GM18867 (cell line): ENCODE measurements around the gene TXN2.

Source experiments
- ATAC-seq: cut with Tn5 transposase; IDR thresholded peaks from one replicate; pipeline ENCODE4 v1.9.1; 2021; ENCODE audit warnings: mild to moderate bottlenecking, moderate library complexity; ENCODE audit not compliant: unreplicated experiment

The TXN2 gene

DNA sequence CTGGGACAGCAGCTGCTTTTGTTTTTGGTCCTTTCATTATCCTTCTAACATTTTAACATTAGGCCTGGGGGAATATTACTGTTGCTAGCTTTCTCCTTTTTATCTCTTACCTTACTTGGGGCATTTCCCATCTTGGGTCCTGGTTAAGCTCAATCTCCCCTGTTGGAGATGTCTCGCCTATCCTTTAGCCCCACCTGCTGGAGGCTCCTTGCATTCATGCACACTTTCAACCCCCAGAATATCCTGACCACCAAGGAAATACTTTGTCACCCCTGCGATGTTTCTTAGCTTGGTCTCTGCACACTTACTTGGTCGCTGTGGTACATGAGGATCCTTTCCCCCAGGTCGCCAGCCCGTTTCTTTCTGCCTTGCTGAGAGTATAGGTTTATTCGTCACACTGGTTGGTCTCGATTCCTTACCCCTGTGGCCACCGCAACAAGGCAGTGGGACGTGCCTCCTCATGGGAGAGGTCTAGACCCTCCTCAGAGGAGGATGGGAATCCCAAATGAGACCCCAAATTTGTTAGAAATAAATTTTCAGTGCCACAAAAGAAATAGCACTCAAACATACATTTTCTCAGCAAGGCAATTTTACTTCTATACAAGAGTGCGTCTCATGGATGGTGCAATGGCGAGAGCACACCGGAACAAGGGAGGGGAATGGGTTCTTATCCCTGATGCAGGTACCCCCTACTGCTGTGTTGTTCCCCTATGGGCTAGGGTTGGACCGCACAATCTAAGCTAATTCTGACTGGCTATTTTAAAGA, 5.4 kb upstream of the TXN2 start:
- no peak for ATAC-seq

DNA sequence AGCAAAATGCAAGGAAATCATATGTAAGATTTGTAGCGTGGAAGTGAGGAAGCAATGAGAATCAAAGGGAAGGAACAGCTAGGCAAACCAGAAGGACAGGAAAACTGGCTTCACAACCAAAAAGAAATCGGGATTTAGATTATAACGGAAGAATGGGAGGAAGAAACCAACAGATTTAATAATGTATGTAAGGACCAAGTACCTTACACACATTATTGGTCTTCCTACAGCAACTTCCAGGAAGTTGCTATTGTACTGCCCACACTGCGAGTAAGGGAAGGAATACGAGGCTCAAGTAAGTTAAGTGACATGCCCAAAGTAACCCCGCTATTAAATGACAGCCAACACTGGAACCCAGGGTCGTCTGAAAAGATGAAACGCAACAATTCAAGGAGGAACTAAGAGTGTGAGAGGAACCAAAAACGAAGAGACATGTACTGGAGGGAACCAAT, 473 bp downstream of the TXN2 start:
- no peak for ATAC-seq

DNA sequence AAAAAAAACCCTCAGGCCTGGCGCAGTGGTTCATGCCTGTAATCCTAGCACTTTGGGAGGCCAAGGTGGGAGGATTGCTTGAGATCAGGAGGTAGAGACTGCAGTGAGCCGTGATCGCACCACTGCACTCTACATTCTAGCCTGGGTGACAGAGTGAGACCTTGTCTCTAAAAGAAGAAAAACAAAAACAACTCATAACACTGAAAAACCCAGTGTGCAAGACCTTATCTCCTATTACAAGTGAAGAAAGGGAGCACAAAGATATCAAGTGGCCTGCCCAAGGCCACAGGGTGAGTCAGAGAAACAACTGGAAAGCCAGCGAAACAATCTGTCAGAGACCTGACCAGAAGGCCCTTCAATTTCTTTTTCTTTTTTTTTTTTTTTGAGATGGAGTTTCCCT, 2.5 kb downstream of the TXN2 start:
- ATAC-seq = no peak

DNA sequence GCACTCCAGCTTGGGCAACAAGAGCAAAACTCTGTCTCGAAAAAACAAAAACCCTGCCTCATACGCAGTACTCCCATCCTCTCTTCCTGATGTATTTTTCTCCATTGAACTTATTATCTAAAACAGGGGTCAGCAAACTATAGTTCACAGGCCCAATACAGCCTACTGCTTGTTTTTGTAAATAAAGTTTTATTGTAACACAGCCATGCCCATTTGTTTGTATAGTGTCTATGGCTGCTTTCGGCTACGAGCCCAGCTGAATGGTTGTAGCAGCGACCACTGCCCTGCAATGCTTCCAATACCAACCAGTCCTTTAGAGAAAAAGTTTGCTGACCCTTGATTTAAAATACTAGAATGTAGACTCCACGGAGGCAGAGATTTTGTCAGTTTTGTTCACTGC, 6.1 kb downstream of the TXN2 start:
- no peak for ATAC-seq

DNA sequence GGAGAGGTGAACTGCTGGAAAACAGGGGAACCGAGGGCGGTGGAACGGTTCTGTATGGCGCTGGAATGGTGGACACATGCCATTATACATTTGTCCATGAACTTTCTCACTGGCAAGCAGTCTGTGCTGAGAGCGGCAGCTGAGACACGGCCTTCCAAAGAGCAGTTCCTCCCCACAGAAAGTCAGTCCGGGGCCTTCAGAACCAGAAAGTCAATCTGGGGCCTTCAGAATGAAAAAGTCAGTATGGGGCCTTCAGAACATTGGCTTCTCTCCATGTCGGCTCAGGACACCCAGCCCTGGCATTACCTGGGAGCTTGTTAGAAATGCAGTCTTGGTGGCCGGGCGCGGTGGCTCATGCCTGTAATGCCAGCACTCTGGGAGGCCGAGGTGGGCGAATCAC, 8.8 kb downstream of the TXN2 start:
- no peak for ATAC-seq

DNA sequence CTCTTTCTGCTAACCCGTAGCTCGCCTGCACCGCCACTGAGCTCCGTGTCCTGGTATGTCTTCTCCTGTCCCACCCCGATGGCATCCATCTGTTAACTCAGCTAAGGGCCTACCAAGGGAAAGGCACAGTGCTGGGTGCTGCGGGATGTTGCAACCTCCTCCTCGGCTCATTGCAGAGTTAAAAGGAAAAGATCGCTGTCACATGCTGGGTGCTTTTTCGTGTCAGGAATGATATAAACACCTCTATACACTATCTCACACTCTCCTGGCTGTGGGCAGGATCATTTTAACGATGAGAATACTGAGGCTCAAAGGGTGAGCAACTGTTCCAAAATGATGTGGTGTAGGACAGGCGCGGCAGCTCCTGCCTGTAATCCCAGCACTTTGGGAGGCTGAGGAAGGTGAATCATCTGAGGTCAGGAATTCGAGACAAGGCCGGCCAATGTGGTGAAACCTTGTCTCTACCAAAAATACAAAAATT, 10.1 kb downstream of the TXN2 start:
- ATAC-seq = no peak

DNA sequence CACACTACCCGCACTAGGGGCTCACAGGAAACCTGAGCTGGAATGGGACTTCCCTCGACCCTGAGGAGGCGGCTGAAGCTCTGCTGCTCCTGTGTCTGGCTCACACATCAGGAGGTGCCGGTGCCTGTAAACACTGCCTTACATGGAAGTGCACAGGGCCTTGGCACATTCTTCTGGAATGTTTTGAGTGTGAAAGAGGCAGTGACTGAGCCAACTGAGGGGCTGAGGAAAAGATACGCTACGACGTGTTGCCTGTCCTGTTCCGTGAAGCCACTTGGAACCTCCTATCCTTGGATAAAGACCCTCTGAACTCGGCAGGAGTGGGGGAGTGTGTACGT, 10.5 kb downstream of the TXN2 start:
- no peak for ATAC-seq

DNA sequence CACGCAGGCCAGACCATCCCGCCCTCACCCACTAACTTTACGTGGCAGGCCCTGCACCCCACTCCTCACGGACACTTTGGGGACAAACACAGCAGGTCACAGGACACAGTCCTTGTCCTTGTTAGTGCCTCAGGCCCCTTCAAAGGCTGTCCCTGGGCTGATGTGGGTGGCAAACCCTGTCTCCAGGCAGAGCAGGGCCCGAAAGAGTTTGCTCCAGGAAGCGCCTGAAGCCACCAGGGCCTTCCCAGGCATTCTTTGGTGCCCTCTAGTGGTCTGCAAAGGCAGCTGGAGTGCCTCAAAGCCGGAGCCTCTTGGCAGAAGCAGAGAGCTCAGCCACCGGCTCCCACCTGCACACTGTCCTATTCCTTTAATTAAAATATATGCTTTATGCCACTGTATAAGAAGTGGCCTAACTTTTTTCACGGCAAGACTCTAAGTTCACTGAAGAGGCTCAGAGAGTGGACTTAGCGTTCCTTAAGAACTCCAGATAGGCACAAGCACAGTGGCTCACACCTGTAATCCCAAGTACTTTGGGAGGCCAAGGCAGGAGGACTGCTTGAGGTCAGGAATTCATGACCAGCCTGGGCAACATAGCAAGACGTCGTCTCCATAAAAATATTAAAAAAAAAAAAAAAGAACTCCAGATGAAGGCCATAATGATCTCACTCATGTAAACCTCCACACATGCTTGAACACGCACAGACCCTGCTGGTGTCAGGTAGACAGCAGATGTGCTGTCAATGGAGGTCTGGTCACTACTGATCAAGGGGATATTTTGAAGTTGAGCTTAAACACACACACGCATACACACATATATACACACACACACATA, 11.1 kb downstream of the TXN2 start:
- ATAC-seq = no peak

DNA sequence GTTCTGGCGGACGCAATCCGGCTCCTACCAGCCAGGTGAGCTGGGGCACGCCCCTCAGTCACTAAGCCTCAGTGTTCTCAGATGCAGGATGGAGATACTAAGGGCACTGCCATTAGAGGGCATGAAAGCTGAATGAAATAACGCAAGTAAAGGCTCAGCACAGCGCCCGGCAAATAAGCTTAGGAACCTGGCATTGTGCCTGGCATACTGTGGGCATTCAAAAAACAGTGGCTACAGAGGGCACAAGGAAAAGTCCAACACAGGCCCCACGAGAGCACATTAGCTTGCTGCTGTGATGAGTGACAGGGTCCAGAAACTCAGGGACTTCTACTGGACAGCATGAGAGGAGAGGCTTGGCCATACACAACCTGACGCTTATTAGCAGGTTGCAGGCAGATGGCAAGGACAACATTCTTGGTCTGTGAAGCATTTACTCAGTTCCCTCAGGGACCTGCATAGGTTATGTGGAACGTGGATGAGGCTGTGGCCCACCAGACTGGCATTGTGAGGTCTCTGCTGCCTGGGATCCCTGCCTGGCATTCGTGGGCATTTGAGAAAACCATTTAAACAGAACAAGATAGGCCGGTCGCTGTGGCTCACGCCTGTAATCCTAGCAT, 12.2 kb downstream of the TXN2 start:
- no peak for ATAC-seq

DNA sequence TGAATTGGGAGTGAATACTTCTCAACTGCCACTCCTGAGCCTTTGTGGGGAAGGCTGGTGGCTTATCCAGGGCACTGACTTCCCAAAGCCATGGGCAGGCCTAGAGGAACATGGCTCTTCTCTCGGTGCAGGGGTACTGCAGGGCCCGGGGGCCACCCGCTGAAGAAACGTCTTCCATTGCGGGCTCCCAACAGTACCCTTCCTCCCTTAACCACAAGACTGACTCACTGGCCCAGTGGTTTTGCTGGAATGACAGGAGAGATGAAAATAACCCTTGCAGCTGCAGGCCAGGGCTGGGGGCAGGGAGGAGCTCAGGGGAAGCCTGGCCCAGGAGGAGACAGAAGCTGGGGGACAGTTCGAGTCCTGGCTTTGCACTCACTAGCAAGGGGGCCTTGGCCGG, 13.5 kb downstream of the TXN2 start:
- no peak for ATAC-seq

DNA sequence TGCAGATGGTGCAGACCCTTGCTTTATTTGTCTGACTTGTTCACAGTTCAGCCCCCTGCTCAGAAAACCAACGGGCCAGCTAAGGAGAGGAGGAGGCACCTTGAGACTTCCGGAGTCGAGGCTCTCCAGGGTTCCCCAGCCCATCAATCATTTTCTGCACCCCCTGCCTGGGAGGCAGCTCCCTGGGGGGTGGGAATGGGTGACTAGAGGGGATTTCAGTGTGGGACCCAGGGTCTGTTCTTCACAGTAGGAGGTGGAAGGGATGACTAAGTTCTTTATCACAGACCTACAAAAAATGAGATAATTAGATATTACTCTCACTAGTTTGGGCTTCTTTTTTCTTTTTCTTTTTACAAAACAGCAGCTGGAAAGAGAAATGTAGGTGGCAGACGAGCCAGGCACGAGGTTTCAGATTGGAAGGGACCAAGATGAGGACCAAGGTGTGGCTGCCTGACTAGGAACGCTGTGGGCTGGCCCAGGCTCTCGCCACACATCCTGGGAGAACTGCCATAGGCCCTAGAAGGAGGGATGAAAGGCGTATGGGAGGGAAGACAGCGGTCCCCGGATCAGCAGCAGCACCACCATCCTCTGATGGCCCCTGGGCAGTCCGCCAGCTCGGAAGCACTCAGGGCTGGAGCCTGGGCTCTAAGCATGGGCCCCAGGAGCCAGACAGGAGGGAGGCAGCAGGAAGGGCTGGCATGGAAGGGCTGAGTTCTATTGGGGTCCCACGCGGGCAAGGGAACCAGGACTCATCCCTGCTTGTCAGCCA, 14.2 kb downstream of the TXN2 start:
- no peak for ATAC-seq

DNA sequence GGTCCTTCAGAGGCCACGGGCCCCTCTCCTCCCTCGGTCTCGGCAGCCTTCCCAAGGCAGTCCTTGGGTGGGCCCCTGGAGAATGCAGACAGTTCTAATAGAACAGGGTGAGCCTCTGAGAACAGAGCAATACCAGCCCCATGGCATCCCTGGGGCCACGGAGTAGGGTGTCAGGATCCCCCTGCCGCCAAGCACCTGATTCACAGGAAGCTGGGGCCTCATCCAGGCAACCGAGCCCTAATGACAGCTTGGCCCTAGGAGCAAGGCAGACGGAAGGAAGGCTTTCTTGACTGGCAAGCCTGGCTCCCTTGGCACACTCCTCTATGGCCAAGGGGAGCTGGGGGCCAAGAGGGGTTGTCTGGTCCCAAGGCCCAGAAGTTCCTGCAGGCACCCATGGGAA, 15.2 kb downstream of the TXN2 start:
- ATAC-seq = no peak

DNA sequence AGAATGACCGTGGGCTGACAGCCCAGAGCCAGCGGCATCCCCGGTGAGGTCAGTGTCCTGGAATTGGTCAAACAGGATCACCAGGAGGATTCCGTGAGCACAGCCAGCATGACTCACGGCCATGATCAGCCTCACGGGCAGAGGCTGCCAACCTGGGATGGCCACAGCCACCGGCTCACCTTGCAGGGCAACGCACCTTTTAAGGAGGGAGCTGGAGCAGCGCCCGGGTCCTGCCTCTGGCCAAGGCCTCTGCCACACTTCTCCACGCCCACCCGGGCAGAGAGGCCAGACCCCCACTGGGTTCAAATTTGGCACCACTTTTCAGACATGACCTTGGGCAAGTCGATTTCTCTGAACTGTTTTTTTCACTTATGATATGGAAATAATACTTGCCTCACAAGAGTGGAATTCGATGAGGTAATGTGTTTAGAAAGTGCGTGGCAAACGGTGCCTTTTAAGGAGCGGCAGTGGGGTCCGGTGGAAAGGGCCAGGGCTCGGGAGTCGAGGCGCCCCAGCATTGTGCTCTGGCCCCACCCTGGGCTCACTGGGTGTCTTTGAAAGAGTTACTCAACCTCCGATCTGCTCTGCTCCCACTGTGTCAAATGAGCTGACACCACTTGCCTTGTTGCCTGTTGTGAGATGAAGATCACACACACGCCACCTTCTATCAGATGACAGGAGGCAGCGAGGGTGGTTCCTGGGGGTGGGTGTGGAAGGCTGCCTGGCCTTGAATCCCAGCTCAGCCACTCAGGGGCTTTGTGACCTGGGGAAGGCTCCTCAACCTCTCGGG, 16.0 kb downstream of the TXN2 start:
- no peak for ATAC-seq

DNA sequence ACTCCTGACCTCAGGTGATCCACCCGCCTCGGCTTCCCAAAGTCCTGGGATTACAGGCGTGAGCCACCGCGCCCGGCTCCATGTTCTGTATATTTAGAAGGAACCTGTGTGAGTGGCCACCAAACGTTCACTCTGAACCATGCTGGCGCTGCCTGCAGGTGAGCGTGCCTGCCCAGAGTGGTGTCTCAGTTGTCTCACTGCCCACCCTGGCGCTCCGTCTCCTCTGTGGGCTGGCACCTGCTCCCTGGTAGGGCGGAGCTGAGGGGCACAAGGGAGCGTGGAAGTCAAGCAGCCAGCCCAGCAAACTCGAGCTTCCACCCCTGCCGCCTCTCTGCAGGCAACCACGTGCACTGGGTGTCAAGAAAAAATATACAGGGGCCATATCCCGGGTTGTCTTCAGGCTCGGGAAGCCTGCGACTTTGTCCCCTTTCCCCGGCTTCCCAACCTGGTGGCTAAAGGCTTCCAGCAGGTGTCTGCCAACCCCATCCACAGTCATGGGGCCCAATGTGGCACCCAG, 16.7 kb downstream of the TXN2 start:
- no peak for ATAC-seq

DNA sequence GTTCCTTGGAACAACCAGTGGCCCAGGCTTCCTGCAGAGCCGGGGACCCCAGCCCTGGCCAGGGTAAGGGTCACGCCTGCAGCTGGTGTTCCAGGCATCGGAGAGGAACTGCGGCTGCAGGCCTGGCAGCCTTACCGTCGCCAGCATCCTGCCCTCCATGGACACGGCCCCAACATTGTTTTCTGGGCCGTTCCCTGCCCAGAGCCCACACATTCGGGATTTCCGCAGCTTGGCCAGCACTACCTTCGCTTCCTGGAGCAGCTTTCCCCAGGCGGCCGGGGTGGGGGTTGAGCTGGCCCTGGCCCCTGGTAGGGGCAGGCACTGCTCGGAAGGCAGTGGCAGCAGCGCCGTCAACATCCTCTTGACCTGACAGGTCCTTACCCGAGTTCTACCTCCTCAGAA, 17.7 kb downstream of the TXN2 start:
- ATAC-seq = no peak

DNA sequence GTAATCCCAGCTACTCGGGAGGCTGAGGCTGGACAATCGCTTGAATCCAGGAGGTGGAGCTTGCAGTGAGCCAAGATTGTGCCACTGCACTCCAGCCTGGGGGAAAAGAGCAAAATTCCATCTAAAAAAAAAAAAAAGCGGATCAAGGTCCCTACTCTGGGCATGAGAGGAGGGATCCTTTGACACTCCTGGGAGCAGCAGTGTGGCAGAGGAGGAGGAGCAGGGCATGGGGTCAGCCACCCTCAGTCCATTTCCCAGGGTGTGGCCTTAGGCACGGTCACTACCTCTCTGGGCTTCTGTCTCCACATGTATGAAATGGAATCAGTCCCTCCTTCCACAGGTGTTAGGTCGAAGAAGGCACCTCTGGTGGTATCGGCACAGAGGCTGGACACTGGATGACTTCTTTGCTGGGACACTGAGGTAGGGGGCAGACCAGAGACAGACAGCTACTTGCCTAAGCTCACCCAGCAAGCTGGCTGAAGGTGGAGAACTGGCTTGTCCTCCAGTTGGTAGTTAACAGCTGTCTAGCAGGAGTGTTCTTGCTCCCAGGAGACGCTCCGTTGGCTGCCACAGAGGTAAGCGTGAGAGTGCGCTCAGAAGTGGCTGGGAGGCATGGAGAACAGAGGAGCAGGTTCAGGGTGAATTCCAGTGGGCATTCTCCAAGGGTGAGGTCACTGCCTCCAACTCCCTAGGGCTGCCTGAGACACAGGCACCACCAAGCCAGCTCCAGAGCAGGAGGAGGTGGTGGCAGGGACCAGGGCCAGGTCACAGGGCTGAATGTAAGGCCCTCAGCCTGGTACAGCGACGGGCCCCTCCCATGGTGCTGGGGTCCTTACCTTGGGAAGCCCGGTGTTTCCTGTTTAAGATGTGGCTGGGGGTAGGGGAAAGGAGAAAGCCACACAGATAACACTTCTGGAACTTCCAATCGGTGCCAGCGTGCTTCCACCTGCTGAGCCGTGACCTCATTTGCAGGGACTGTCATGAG, 19.5 kb downstream of the TXN2 start:
- no peak for ATAC-seq

DNA sequence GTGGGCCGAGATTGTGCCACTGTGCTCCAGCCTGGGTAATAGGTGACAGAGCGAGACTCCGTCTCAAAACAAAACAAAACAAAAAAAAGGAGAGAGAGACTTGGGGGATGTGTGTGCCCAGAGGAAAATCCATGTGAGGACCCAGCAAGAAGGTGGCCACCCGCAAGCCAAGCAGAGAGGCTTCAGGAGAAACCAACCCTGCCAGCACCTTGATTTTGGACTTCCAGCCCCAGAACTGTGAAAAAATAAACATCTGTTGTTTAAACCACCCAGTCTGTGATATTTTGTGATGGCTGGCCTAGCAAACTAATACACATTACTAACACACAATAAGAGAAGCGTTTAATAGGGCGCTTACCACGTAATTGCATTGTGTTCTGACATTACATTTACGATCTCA, 21.2 kb downstream of the TXN2 start:
- no peak for ATAC-seq

DNA sequence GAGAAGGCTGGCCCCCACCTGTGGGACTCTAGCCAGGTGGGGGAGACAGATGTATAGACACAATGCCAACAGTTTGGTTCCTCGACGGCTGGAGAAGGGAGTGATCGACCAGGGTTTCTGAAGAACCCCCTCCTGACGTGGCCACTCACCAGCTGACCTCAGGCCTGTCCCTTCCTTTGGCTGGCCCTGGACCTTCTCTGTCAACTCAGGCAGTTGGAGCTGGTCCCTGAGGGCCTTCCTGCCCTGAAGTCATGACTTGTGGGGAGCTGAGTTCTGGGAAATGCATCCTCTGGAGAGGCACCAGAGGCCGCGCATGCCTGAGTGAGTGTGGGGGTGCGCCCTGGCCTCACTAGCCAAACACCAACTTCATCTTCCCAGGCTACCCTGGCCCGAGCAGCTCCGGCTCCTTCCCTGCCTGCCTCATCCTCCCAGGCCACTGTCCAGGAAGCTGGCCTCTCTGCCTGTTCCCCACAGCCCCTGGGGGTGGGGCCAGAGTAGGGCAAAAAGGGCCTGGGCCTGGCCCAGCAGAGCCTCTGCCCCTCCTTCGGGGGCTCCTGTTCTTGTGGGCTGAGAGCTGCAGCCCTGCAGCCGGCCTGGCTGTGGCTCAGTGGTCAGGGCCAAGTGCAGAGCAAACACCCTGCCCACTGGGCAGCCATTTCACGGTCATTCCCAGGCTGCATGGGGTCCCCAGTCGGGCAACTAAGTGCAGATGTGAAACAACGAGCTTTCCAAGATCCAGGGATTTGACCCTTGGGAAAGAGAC, 23.6 kb downstream of the TXN2 start:
- ATAC-seq = no peak
